ENCODE measurements around the gene OPALIN.

Gene OPALIN

DNA sequence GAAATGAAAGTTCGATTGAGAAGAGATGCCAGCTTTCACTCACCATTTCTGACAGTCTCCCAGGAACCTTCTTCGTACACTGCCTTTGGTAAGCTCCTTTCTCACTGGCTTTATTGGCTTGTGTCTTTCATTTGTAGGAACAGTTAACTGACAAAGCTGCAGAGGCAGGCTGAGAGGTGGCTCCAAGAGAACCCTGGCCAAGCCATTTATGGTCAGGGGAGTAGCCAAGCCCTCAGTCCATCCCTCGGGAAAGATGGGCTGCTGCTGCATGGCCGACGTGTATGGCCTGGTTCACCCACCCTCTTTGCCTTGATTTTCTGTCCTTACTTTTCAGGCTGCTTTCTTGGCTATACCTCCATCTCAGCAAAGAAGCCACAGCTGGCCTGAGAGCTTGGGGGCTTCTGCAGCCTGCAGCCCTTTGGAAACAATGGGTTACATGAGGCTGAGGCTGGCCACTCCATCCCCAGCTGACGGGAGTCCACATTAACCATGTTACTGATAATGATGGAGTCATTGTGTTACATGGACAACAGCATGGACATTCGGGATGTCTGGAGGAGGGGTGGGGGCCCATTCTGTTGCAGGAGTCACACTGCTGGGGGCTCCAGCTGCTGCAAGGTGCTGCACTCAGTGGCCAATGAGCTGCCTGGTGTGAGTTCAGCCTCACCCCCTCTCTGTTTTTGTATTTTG is at the start of gene OPALIN:
OPALIN (minus strand) TSS at position 152 of the 690 bp plus-strand sequence; CDS start at position 46, 106 bp downstream.
- no peak for DNase-seq (ENCODE audit: low read depth in 2 of 2)

DNA sequence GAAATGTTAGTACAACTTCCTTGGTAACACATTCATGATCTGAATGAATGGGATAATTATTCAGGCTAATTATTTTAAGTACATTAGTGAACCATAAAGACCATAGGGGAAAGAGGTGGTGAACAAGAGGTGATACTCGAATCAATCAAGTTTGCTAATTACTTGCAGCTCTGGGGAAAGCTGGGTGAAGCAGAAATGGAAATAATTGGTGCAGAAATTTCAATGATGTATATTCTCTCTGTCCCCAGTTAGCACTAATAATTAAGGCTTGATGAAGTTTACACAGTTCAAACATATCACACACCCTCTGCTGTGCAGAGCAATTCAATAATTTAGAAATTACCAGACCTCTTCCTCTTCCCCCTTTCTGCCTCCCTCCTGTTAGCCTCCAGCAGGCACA is 49.4 kb upstream of the OPALIN start:
- no peak for DNase-seq (ENCODE audit: low read depth in 2 of 2)

- DNase-seq (ENCODE audit: low read depth in 2 of 2), result no peak
Measured at GRCh38 chr10:96407560-96408069, 48.8 kb upstream of the OPALIN start.

DNA sequence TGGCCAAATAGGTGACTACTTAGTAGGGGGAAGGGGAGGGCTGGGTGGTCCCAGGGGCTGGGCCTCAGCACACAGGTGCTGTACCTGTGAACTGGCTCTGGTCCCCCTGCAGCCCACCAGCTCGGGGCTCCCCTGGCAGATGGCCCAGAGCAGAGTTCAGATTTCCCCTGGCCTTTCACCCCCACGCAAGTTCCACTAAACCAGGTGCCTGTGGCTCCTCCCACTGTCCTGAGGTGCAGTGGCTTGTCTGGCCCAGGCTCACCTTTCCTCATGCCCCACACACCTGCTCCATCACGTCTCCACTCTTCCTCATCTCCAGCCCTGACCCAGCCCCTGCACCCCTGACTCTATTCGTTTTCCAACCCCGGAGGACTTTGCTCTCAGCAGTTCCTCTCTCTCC is 47.3 kb upstream of the OPALIN start:
- DNase-seq (ENCODE audit: low read depth in 2 of 2), result no peak

- no peak for DNase-seq (ENCODE audit: low read depth in 2 of 2)
Measured at GRCh38 chr10:96402417-96403305, 43.9 kb upstream of the OPALIN start.

DNA sequence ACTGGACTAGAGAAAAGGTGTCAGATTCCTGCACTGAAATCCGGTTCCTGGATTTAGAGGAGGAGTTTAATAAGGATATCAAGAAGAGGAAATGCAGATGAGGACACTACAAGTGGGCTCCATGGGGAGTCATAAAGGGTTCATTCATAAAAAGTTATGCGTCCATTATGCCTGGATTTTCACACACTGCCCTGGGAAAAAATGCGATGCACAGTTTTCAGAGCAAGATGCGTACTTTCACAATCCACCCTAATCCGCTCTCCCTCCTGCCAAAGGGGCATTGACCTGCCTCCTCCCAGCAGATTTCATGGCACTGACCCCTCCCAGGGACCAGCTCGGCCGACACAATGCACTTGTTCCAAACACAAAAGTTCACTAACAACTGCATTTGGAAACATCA is 42.2 kb upstream of the OPALIN start:
- no peak for DNase-seq (ENCODE audit: low read depth in 2 of 2)

DNA sequence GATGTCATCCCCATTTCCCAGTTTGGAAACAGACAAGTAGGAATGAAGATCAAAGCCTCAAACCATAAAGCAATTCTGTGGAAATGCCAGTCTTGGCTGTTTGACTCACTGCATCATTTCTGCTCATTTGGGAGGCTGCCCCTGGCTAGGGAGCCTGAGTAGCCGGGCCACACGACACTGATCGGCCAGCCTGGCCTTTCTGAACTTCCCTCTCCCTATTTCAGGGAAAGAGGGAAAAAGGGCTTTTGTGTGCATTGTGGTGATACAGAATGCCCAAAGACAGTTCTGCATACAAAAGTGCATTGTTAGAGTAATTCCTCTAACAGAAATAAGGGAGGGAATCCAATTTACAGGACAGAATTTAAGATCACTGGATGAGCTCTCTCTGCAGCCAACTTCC is 41.7 kb upstream of the OPALIN start:
- no peak for DNase-seq (ENCODE audit: low read depth in 2 of 2)

DNA sequence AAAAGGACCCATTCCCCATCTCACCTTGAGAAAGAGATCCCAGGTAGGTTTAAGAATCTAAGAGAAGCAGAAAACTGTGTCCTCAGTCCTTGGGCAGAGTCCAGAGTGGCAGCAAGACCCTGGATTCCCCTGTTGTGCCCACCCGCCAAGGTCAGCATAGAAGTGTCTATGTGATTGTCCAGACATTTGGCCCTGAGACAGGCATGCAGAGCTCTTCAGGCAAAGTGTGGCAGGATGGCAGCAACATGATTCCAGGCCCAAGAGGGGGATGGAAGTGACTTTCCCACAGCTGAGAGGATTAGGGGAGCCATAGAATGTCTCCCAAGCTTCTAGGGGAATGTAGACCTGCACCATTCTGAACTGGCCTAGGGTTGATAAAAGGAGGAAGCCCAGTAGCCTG is 39.1 kb upstream of the OPALIN start:
- DNase-seq (ENCODE audit: low read depth in 2 of 2), result no peak

- peak in 1 of 2 donors; percentile 31 for DNase-seq (ENCODE audit: low read depth in 2 of 2)
Measured at GRCh38 chr10:96395931-96396877, 37.4 kb upstream of the OPALIN start.

DNA sequence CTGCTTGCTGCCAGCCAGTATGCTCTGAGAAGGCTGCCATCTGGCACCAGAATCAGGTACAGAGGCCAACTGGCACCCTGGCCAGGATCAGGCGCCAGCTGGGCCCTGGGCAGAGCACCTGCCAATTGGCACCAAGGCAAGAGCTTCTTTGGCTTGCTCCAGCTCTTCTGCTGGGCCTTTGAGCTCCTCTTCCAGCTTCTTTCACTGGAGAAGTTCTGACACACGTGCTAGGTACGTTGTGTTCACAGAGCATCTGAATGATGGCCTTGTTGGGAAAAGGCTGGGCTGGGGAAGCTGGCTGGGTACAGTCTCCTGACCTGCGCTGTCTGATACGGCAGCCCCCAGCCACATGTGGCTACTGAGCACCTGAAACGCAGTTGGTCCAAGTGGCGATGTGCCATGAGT is 31.7 kb upstream of the OPALIN start:
- no peak for DNase-seq (ENCODE audit: low read depth in 2 of 2)

- DNase-seq (ENCODE audit: low read depth in 2 of 2), result no peak
Measured at GRCh38 chr10:96389785-96390184, 31.0 kb upstream of the OPALIN start.

- DNase-seq (ENCODE audit: low read depth in 2 of 2), result no peak
Measured at GRCh38 chr10:96387601-96388000, 28.8 kb upstream of the OPALIN start.

GRCh38 chr10:96387161-96387560 is 28.4 kb upstream of the OPALIN start:
- DNase-seq (ENCODE audit: low read depth in 2 of 2), result no peak

DNA sequence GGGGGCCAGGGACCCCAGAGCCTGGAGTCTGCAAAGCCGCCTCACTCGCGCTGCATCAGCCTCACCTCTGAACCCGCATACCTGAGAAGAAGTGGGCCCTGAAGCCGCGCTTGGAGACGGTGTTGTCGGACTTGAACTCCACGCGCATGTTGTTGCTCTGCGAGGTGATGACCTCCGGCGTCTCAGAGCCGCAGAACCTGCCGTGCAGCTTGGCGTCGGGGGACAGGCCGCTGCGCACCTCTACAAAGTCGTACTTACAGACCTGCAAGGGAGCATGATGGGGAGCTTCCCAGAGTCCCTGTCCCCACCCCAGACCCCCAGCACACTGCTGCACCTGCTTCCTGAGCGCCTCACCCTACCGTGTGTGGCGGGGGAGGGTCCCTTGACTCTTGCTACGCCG is 25.7 kb upstream of the OPALIN start:
- no peak for DNase-seq (ENCODE audit: low read depth in 2 of 2)

- DNase-seq (ENCODE audit: low read depth in 2 of 2), result no peak
Measured at GRCh38 chr10:96380821-96381220, 22.0 kb upstream of the OPALIN start.

- DNase-seq (ENCODE audit: low read depth in 2 of 2), result no peak
Measured at GRCh38 chr10:96379758-96380157, 21.0 kb upstream of the OPALIN start.

DNA sequence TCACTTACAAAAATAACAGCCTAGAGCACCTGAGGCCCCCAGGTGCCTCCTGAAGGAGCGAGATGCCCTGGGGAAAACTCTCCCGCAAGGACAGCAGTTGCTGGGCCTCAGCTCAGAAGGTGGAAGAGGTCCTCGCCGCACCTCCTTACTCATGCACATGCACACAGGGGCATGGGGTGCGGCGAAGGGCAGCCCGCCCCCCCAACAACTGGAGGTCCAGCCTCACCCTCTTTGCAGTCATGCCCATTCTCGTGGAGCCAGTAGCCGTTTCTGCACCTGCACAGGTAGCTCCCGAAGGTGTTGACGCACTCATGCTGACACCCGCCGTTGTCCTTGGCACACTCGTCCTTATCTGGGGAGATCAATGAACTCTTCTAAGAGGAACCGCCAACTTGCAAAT is 19.9 kb upstream of the OPALIN start:
- no peak for DNase-seq (ENCODE audit: low read depth in 2 of 2)

DNA sequence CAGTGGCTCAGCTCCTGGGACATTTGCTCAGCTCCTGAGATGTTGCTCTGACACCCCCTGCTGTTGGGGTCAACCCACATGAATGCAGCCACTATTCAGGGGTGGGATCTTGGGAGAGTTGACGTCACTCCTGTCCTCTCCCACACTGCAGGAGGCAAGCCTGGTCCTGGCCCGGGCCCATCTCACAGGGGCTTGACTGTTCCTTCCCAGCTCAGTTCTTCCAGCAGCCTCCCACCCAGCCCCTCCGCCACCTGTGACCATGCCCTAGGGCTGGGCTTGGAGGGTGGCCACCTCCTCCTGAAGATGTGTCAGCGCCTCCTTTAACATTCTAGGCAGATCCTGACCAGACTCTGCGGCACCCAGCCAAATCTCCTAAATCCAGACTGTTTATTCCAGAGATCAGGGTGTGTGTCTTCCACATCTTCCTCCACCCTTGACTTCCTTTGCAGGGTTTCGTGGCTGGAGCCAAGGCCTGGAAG is 19.1 kb upstream of the OPALIN start:
- DNase-seq (ENCODE audit: low read depth in 2 of 2), result no peak

- DNase-seq (ENCODE audit: low read depth in 2 of 2), result no peak
Measured at GRCh38 chr10:96376483-96376882, 17.7 kb upstream of the OPALIN start.

GRCh38 chr10:96374985-96375830 is 16.4 kb upstream of the OPALIN start:
- DNase-seq (ENCODE audit: low read depth in 2 of 2), result peak; percentile 24 to 38

- DNase-seq (ENCODE audit: low read depth in 2 of 2), result no peak
Measured at GRCh38 chr10:96374639-96374984, 15.8 kb upstream of the OPALIN start.
